ENCODE data around the gene SETD2. TPM values are rescaled to one million over a fixed set of nuclear protein-coding genes. Genes with fewer than 3 reads are reported as not detected.

Gene SETD2
- total and polyA plus RNA-seq, 2 experiments from 2014 or later: 16.7 to 45.2 TPM

GRCh38 chr3:47156396-47156795 lies 7.5 kb downstream of the SETD2 start:
- ATAC-seq (peak; percentile 27; the same call in 2 of the 3 replicates), DNase-seq (ENCODE audit: low spot score) (no peak)
- no peaks in the 10 kb centered on the region for H3K36me3 ChIP-seq (ENCODE audit: insufficient read depth)
- H3F3A ChIP-seq (replicated peaks; ENCODE audit: low read depth): peaks cover 2% of the 10 kb centered on the region; the same call in 1 of the 2 replicates
- H3K4me3 Mint-ChIP-seq: no peak overlapping the region
- H3K27ac Mint-ChIP-seq: no peak overlapping the region; the same call in 1 of the 2 replicates
- no peak overlapping the region for H3K4me2 ChIP-seq
- H3K27me3 ChIP-seq (ENCODE audit: insufficient read depth): no peaks in the 10 kb centered on the region
- no peak for TF ChIP-seq CTCF (conservative IDR thresholded peaks at IDR 0.05; ENCODE audit: low read depth in 2 of 2)
- peaks cover 28% of the 10 kb centered on the region for H4K20me1 ChIP-seq (replicated peaks; ENCODE audit: insufficient read depth)
- no peak overlapping the region for H2AFZ ChIP-seq
- peaks cover 100% of the 10 kb centered on the region for H3K79me2 ChIP-seq (replicated peaks; ENCODE audit: insufficient read depth)
- peak overlapping the region; percentile 39; the same call in 1 of the 2 replicates for H3K27ac ChIP-seq (ENCODE audit: low read depth)
- peaks cover 62% of the 10 kb centered on the region for H3K4me1 ChIP-seq (ENCODE audit: insufficient read depth)
- no peaks in the 10 kb centered on the region for H3K9me2 ChIP-seq (ENCODE audit: insufficient read depth)
- H3K4me1 Mint-ChIP-seq: peaks cover 41% of the 10 kb centered on the region
- peaks cover 2% of the 10 kb centered on the region for H3K27me3 Mint-ChIP-seq (ENCODE audit: insufficient read depth, low read depth, poor library complexity)
- peaks cover 5% of the 10 kb centered on the region; the same call in 2 of the 3 replicates for H3K36me3 Mint-ChIP-seq (ENCODE audit: low read depth)
- no peaks in the 10 kb centered on the region for H3K9me3 Mint-ChIP-seq
- no peak overlapping the region for H3K4me3 ChIP-seq

DNA sequence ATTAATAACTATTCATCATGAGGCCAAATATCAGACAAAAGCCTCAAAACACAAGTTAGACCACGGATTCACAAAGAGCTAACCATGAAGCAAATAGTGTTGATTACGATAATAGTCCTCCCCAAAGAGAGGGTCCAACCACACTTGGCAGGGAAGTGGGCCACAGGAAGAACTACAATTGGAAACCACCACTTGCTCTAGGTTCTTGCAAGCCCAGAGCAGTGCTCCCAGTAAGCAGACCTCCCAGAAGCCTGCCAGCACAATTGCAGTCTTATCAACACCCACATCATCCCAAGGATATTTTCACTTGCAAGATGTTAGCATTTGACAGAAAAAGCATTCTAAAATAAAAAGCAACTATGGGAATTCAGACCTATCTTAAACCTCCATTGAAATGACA lies 11.3 kb downstream of the SETD2 start:
- DNase-seq (ENCODE audit: low spot score) (peak; percentile 29), ATAC-seq (peak; percentile 76)
- no peaks in the 10 kb centered on the region for H3K27me3 ChIP-seq (ENCODE audit: insufficient read depth)
- H3K27ac Mint-ChIP-seq: no peak overlapping the region
- no peak overlapping the region for H3K4me3 ChIP-seq
- H3K9me2 ChIP-seq (ENCODE audit: insufficient read depth): no peaks in the 10 kb centered on the region
- peaks cover 28% of the 10 kb centered on the region for H3K4me1 Mint-ChIP-seq
- peaks cover 2% of the 10 kb centered on the region for H3K27me3 Mint-ChIP-seq (ENCODE audit: insufficient read depth, low read depth, poor library complexity)
- peaks cover 2% of the 10 kb centered on the region; the same call in 1 of the 2 replicates for H3F3A ChIP-seq (replicated peaks; ENCODE audit: low read depth)
- H3K4me2 ChIP-seq: no peak overlapping the region
- H3K79me2 ChIP-seq (replicated peaks; ENCODE audit: insufficient read depth): peaks cover 100% of the 10 kb centered on the region
- H4K20me1 ChIP-seq (replicated peaks; ENCODE audit: insufficient read depth): peaks cover 27% of the 10 kb centered on the region; the same call in 1 of the 2 replicates
- no peaks in the 10 kb centered on the region for H3K36me3 ChIP-seq (ENCODE audit: insufficient read depth)
- peaks cover 45% of the 10 kb centered on the region for H3K4me1 ChIP-seq (ENCODE audit: insufficient read depth)
- H3K4me3 Mint-ChIP-seq: no peak overlapping the region
- peaks cover 5% of the 10 kb centered on the region; the same call in 2 of the 3 replicates for H3K36me3 Mint-ChIP-seq (ENCODE audit: low read depth)
- H2AFZ ChIP-seq: no peak overlapping the region
- peak overlapping the region; percentile 1; the same call in 1 of the 2 replicates for H3K27ac ChIP-seq (ENCODE audit: low read depth)
- no peaks in the 10 kb centered on the region for H3K9me3 Mint-ChIP-seq
- TF ChIP-seq ZNF114 (CRISPR knock-in tag; IDR thresholded peaks at IDR 0.05): no peak
- no peak for TF ChIP-seq EZH2 (IDR thresholded peaks at IDR 0.05; ENCODE audit: low read depth, unreplicated experiment)
- no peak for TF ChIP-seq CREB1 (CRISPR knock-in tag; IDR thresholded peaks at IDR 0.05; ENCODE audit: low read depth)
- TF ChIP-seq JUNB (IDR thresholded peaks at IDR 0.05; ENCODE audit: unreplicated experiment): no peak
- TF ChIP-seq POLR2AphosphoS5 (IDR thresholded peaks at IDR 0.05; ENCODE audit: low read depth): no peak
- no peak for TF ChIP-seq ZNF331 (CRISPR knock-in tag; IDR thresholded peaks at IDR 0.05; ENCODE audit: low read depth)
- TF ChIP-seq, protein P1, sequence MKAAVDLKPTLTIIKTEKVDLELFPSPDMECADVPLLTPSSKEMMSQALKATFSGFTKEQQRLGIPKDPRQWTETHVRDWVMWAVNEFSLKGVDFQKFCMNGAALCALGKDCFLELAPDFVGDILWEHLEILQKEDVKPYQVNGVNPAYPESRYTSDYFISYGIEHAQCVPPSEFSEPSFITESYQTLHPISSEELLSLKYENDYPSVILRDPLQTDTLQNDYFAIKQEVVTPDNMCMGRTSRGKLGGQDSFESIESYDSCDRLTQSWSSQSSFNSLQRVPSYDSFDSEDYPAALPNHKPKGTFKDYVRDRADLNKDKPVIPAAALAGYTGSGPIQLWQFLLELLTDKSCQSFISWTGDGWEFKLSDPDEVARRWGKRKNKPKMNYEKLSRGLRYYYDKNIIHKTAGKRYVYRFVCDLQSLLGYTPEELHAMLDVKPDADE (IDR thresholded peaks at IDR 0.05): no peak
- TF ChIP-seq CTCF (conservative IDR thresholded peaks at IDR 0.05; ENCODE audit: low read depth in 2 of 2): no peak
- TF ChIP-seq, protein P2, sequence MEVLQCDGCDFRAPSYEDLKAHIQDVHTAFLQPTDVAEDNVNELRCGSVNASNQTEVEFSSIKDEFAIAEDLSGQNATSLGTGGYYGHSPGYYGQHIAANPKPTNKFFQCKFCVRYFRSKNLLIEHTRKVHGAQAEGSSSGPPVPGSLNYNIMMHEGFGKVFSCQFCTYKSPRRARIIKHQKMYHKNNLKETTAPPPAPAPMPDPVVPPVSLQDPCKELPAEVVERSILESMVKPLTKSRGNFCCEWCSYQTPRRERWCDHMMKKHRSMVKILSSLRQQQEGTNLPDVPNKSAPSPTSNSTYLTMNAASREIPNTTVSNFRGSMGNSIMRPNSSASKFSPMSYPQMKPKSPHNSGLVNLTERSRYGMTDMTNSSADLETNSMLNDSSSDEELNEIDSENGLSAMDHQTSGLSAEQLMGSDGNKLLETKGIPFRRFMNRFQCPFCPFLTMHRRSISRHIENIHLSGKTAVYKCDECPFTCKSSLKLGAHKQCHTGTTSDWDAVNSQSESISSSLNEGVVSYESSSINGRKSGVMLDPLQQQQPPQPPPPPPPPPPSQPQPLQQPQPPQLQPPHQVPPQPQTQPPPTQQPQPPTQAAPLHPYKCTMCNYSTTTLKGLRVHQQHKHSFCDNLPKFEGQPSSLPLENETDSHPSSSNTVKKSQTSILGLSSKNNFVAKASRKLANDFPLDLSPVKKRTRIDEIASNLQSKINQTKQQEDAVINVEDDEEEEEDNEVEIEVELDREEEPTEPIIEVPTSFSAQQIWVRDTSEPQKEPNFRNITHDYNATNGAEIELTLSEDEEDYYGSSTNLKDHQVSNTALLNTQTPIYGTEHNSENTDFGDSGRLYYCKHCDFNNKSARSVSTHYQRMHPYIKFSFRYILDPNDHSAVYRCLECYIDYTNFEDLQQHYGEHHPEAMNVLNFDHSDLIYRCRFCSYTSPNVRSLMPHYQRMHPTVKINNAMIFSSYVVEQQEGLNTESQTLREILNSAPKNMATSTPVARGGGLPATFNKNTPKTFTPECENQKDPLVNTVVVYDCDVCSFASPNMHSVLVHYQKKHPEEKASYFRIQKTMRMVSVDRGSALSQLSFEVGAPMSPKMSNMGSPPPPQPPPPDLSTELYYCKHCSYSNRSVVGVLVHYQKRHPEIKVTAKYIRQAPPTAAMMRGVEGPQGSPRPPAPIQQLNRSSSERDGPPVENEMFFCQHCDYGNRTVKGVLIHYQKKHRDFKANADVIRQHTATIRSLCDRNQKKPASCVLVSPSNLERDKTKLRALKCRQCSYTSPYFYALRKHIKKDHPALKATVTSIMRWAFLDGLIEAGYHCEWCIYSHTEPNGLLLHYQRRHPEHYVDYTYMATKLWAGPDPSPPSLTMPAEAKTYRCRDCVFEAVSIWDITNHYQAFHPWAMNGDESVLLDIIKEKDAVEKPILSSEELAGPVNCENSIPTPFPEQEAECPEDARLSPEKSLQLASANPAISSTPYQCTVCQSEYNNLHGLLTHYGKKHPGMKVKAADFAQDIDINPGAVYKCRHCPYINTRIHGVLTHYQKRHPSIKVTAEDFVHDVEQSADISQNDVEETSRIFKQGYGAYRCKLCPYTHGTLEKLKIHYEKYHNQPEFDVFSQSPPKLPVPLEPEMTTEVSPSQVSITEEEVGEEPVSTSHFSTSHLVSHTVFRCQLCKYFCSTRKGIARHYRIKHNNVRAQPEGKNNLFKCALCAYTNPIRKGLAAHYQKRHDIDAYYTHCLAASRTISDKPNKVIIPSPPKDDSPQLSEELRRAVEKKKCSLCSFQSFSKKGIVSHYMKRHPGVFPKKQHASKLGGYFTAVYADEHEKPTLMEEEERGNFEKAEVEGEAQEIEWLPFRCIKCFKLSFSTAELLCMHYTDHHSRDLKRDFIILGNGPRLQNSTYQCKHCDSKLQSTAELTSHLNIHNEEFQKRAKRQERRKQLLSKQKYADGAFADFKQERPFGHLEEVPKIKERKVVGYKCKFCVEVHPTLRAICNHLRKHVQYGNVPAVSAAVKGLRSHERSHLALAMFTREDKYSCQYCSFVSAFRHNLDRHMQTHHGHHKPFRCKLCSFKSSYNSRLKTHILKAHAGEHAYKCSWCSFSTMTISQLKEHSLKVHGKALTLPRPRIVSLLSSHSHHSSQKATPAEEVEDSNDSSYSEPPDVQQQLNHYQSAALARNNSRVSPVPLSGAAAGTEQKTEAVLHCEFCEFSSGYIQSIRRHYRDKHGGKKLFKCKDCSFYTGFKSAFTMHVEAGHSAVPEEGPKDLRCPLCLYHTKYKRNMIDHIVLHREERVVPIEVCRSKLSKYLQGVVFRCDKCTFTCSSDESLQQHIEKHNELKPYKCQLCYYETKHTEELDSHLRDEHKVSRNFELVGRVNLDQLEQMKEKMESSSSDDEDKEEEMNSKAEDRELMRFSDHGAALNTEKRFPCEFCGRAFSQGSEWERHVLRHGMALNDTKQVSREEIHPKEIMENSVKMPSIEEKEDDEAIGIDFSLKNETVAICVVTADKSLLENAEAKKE (CRISPR knock-in tag; IDR thresholded peaks at IDR 0.05): no peak

Measured in GM23338 (cell line).